Subcutaneous adipose tissue (tissue), 4 donors: ENCODE data around the gene EFCAB9. TPM values are rescaled to one million over a fixed set of nuclear protein-coding genes. Genes with fewer than 3 reads are reported as not detected.

Source experiments
- total RNA-seq, 4 donors: library from RNA; depleted of rRNA; stranded (reverse); fragments of >200 nt; gene quantifications; one replicate each; pipeline ENCODE4 v1.1.0, GENCODE V29; 2016
- TF ChIP-seq, protein P1 (sequence below): fragments of 450-650 bp; IDR thresholded peaks from one replicate; pipeline ENCODE4 v1.5.1; 2016; ENCODE audit warnings: low read depth, mild to moderate bottlenecking, control low read depth, antibody characterized with exemption, moderate library complexity

EFCAB9 gene
- not detected for total RNA-seq

DNA sequence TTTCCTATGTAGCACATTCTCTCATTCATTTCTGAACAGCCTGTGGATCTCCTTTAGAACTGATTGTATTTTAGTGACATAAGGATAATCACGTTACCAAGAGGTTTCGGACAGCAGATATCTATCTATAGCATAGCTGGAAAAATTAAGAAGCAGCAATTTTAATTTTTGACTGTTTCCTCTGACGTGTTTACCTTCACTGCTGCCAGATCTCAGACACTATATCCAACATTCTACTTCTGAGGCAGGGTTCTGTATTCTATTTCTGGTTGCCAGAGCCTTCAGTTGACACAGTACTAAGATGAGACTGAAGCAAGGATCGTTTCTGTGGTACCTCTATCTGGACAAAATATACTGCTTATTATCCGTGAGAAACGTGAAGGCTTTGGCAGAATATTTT lies at the start of gene EFCAB9:
Gene EFCAB9 (plus strand): TSS at position 301 of the 400 bp plus-strand sequence. CDS start 1 bp downstream, at position 302.
- TF ChIP-seq, protein P1, sequence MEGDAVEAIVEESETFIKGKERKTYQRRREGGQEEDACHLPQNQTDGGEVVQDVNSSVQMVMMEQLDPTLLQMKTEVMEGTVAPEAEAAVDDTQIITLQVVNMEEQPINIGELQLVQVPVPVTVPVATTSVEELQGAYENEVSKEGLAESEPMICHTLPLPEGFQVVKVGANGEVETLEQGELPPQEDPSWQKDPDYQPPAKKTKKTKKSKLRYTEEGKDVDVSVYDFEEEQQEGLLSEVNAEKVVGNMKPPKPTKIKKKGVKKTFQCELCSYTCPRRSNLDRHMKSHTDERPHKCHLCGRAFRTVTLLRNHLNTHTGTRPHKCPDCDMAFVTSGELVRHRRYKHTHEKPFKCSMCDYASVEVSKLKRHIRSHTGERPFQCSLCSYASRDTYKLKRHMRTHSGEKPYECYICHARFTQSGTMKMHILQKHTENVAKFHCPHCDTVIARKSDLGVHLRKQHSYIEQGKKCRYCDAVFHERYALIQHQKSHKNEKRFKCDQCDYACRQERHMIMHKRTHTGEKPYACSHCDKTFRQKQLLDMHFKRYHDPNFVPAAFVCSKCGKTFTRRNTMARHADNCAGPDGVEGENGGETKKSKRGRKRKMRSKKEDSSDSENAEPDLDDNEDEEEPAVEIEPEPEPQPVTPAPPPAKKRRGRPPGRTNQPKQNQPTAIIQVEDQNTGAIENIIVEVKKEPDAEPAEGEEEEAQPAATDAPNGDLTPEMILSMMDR = no peak

DNA sequence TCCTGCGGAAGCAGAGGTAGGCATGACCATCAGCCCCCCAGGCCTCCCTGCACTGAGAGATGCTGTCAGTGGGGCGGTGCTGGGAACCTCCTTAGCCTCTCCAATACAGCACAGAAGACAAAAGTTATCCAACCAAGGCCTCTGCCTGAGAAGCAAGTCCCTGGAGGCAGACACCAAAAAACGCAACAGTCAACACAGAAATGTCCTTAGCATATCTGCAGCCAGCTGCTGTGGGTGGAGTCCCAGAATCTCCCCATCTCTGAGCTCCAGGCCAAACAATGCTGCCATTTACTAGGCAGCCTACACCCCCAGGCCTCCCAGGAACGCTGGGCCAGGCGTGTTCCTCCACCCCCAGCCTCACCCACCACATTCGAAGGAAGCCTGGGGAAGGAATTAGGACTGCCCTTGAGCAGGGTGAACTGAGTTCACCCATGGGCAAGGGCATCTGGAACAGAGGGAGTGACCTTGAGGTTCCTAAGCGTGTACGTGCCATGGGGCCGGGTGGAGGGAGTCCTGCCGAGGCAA lies 49.6 kb upstream of the EFCAB9 start:
- TF ChIP-seq, protein P1 = no peak

DNA sequence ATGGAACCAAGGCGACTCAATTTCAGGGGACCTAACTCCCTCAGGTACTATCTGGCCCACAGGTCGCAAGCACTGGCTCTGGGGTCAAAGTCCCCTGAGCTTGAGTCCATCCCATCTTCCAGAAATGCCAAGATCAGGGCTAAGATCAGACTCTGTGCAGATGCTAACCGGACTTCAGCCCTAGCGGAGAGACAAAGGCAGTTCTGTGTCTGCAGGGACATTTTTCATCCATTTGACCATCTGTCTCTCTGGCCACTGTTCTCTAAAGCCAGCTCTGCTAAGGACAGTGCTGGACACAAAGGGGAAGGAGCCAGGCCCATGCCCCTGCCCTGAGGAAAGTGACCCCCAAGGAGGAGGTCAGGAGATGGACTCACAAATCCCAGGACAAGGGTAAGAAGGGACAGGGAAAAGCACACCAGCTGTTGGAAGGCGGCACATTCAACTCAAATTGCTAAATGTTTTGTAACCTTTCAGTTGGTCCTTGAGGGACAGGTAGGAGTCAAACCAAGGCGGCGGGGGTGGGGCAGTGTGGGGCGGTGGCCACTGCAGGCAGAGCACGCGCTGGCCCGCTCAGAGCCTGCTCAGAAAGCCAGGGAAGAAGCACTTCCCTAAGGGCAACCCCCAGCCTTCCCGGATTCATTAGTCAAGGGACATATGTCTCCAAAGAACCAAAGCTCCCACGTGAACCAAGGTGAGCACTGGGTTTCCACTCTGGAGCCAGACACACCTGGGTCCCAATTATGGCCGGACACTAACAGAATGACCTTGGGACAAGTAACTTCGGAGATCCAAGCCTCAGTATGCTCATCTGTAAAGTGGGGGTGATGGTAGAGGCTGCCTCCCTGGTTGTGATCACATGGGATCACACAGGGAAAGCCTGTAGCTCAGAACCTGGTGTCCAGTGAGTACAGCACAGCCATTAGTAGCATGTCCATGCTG lies 48.8 kb upstream of the EFCAB9 start:
- TF ChIP-seq, protein P1 = no peak

DNA sequence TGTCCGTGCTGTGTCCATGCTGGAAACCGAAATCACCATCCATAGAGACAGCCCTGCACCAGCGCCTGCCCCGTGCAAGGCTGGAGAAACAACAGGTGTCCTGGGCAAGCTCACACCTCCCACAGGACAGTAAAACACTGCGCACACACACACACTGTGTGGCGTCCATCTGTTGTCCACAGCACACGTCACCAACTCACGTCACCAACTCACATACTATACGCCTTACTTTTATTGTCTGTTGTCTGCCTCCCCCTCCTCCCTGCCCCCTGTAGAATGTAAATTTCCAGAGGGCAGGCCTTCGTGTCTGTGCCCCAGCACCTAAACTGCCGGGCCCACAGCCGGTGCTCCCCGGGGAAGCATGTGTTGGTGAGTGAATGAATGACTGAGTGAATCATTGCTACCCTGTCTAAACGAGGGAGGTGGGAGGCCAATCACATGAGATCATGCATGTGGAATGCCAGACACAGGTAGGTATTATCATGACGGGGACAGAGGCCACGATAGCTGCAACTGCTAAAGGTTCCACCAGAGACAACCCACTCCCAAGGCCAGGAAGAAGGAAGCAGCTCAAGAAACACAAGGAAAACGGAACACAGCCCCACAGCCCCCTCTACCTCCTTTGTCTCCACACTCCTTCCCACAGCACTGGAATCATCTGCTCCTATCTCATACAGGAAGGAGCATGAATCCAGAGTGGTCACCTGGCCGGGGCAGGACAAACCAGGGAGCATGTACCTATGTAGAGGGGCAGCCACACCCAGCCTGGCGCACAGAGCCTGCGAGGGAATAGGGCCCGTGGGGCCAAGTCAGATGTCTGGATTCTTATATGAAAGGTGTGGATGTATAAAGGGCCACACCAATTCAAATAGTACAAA lies 47.9 kb upstream of the EFCAB9 start:
- TF ChIP-seq, protein P1 = no peak

DNA sequence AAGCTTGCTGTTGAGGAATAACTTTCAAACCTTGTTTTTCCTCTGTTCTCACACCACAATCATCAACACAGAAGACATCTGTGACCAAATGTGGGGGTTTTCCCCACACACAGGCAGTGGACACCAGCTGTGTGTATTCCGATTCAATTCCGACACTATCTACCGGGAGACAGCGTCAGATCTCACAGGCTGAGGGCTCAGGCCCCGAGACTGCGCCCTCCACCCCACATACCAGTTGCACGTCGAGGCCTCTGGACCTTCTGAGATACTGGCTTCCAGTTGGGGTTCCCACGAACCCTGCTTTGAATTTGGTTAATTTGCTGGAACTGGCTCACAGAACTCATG lies 47.3 kb upstream of the EFCAB9 start:
- TF ChIP-seq, protein P1 = no peak

DNA sequence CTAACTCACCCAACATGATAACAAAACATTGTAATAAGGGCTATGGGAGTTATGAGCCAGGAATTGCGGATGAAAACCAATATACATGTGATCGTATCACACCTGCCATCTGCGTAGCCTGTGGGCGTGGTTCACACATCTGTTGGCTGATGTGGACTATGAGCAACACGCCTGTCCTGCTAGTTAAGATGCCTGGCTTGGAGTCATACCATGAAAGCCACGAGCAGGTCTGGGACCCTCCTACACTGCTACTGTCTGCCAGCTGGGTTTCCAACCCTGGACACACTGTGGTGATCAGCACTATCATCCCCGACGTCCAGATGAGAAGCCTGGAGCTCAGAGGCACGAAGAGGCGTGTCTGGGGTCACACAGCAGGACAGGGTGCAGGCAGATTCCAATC lies 46.1 kb upstream of the EFCAB9 start:
- TF ChIP-seq, protein P1 = no peak

DNA sequence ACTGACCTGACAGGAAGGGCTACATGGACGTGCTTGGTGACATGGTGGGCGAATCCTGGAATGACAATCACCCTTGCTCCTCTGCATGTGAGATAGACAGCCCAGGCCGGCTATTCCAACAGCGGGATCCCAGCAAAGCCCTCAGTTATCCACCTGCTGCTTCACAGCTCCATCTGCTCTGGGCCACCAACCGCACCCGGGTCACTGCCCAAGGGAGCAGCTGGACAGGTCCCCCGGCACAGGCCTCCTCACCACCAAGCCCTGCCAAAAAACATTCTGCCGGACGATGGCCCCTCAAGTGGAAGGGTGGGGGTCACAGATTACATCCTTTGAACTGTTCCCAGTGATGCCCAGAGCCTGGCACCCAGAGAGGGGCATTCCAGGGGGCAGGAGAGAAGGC lies 45.6 kb upstream of the EFCAB9 start:
- TF ChIP-seq, protein P1 = no peak
